KOPT-K1 (cell line): Measurements from ENCODE around the gene GABRG2.
"Not testable (repeated sequence)": the region's sequence is repeated elsewhere in the genome, so short reads cannot be mapped to it uniquely, and the experiment has no call there.

ENCODE experiments used
- H3K27ac ChIP-seq: fragments of 200-600 bp; sonication (generic); 2 replicates; pipeline ENCODE4 v1.5.1; 2016; ENCODE audit warnings: antibody characterized with exemption, mild to moderate bottlenecking, low read depth, low read length; ENCODE audit not compliant: poor library complexity, severe bottlenecking
- H3K36me3 ChIP-seq: fragments of 200-600 bp; sonication (generic); 2 replicates; pipeline ENCODE4 v1.5.1; 2017; ENCODE audit warnings: antibody characterized with exemption, mild to moderate bottlenecking, low read length, moderate library complexity; ENCODE audit not compliant: insufficient read depth
- H3K9me3 ChIP-seq: fragments of 200-600 bp; sonication (generic); 2 replicates; pipeline ENCODE4 v1.5.1; 2017; ENCODE audit warnings: antibody characterized with exemption, low read length, mild to moderate bottlenecking; ENCODE audit not compliant: insufficient read depth, poor library complexity, severe bottlenecking

GABRG2 gene

DNA sequence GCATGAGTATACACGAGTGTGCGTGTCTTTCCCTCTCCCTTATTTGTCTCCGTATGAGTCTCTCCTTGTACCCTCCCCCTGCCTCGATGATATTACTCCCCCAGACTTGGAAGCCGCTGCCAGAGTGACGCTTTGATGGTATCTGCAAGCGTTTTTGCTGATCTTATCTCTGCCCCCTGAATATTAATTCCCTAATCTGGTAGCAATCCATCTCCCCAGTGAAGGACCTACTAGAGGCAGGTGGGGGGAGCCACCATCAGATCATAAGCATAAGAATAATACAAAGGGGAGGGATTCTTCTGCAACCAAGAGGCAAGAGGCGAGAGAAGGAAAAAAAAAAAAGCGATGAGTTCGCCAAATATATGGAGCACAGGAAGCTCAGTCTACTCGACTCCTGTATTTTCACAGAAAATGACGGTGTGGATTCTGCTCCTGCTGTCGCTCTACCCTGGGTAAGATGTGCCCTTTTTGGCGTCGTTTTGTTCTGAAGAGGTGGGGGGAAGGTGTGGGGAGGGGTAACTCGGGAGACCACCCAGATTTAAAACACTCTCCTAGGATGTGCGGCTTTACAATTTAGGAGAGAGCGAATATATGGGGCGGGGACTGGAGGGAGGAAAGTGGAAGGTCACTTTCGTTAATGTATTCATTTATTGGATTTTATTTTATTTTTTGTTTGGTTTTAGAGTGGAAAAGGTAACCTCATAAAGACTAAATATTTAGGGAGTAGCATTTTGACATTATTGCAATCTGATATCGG is at the start of gene GABRG2:
Gene GABRG2, plus strand, starts transcription at position 119 of the 757 bp plus-strand sequence. Its CDS starts 227 bp downstream, at position 346.
- Histone ChIP-seq H3K9me3 (no peaks in the 10 kb centered on the region), H3K27ac (no peak within 1 kb of the TSS), H3K36me3 (no peaks in the 10 kb centered on the region)

DNA sequence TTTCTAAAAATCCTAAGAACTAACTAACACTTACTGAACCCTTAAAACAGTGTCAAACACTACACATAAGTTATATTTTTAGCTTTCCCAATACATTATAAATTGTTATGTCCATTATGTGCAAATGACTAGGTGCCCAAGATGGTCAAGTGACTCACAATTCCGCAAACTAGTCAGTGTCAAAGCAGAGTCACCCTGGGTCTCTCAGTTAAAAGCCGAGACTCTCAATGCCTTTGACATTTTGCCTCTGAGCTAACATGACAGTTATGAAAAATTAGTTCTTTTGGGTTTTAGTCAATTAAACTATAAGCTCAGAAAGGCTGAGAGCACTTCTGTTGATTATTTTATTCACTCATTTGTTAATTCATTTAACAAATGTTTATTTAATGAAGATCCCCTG is 42.3 kb upstream of the GABRG2 start:
- Histone ChIP-seq H3K36me3 (no peaks in the 10 kb centered on the region), H3K27ac (no peak overlapping the region), H3K9me3 (no peaks in the 10 kb centered on the region)

DNA sequence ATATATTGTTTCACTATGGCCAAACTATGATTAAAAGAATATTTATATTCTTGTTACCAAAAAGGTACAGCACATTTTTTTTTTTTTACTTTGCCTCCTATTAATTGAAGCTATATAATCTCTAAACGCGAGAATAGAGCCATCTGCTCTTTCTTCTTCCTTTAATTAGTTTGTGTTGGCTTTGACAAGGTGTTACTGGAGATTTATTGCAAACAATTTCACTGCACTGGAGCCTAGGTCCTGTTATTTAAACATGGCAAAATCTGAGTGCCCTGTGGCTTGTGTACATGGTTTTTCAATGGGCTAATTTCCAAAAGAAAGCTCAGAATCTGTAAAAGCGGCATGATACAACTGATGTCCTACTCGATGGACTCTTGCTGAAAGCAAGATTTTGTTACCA is 40.8 kb upstream of the GABRG2 start:
- Histone ChIP-seq H3K9me3 (no peaks in the 10 kb centered on the region), H3K27ac (no peak overlapping the region), H3K36me3 (no peaks in the 10 kb centered on the region)

DNA sequence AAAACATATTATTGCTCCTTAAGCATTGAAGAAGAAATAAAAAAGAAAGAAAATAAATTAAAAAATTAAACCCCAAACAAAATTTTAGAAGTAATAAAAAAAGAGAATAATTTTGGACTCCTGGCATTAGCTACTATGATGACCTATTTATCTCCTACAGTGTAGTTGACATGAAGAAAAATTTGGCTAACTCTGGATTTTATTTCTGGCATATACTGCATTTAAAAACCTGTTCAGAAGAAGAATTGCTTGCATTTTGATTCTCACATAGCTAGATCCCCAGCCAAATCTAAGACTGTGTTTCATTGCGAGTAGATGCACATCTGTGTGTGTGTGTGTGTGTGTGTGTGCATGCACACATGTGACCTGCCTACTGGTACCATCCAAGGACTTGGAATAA is 30.1 kb upstream of the GABRG2 start:
- Histone ChIP-seq H3K27ac (no peak overlapping the region), H3K36me3 (no peaks in the 10 kb centered on the region), H3K9me3 (no peaks in the 10 kb centered on the region)

DNA sequence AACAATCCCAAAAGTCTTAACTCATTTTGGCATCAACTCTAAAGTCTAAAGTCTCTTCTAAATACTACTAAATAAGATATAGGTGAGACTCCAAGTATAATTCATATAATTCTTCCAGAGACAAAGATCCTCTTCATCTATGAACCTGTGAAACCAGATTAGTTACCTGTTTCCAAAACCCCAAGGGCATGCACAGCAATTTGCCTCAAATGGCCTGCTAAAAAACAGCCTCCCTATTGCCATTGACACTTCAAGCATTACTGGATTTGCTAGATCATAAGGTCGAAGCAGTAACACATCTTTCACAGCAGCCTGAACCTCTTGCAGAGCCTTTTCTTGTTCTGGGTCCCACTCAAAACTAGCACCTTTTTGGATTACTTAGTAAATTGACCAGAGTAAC is 20.3 kb upstream of the GABRG2 start:
- Histone ChIP-seq H3K9me3 (no peaks in the 10 kb centered on the region), H3K36me3 (no peaks in the 10 kb centered on the region), H3K27ac (no peak overlapping the region)

DNA sequence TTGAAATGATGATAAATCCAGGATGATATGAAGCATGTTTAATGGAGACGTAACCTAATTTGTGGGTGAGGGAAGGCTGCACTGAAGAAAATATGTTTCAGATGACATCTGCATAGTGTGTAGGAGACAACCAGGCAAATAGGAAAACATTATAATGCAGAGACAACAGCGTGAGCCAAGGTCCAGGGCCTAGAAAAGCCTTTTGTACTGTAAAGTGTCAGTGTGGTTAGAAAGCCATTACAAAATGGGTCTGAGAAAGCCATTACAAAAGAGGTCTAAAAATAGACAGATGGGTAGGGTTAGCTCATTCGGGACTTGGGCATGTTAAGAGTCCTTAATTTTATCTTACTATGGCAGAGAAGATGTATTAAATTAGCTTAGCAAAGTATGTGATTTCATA is 14.9 kb upstream of the GABRG2 start:
- Histone ChIP-seq H3K9me3 (no peaks in the 10 kb centered on the region), H3K36me3 (no peaks in the 10 kb centered on the region), H3K27ac (no peak overlapping the region)

DNA sequence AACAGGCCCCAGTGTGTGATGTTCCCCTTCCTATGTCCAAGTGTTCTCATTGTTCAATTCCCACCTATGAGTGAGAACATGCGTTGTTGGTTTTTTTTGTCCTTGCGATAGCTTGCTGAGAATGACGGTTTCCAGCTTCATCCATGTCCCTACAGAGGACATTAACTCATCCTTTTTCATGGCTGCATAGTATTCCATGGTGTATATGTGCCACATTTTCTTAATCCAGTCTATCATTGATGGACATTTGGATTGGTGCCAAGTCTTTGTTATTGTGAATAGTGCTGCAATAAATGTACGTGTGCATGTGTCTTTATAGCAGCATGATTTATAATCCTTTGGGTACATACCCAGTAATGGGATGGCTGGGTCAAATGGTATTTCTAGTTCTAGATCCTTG is 12.5 kb upstream of the GABRG2 start:
- H3K9me3 ChIP-seq, H3K27ac ChIP-seq, H3K36me3 ChIP-seq: not testable (repeated sequence)

DNA sequence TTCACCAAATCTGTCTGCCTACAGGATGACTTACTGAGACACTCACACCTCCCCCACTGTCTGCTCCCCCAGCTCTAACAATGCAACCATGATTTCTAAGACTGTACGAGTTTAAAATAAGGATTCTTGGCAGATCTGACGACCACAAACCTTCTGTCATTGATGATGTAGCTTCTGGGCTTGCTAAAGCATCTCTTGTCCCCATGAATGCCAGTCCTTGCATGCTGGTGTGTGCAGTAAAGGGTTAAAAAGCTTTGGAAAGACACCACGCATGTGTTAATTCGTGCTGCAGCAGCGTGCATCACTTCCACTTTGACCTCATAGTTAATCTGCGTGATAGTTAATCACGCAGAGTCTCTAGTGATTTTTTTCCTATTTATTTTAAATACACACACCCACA is 411 bp upstream of the GABRG2 start:
- Histone ChIP-seq H3K9me3 (no peaks in the 10 kb centered on the region), H3K27ac (no peak overlapping the region), H3K36me3 (no peaks in the 10 kb centered on the region)

DNA sequence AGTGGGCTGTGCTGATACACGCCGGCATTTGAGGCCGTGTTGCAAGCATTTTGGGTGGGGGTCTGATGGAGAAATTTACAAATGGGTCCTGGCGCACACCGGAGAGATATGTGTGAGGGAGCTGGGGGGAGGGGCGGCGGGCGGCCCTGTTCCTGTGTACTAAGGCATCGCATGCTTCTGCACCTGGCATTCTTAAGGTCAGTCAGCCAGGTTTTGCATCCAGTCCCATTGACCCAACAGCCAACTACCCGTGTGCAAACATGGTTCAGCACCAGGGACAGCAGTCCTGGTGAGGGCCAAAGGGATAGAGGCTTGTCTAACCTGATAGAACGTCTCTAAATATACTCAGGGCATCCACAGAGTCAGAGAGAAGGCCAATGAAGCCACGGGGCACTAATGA is 839 bp downstream of the GABRG2 start:
- Histone ChIP-seq H3K9me3 (no peaks in the 10 kb centered on the region), H3K36me3 (no peaks in the 10 kb centered on the region), H3K27ac (no peak overlapping the region)

DNA sequence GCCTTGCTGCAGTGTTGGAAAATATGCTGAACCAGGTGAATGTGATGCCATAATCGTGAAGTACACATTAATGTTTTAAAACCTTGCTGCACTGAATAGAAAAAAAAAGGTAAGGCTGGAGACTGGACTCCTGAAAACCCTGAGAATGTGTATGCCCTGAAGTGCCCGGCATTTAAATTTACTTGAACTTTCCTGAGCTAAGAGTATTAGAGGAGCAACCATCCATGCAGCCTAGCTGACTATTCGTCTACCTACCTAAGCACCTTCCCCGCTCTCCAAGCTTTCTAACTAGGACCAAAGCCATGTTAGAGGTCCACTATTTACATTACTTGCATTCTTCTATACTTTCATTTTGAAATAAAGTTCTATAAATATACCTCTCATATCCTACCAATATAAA is 1.4 kb downstream of the GABRG2 start:
- Histone ChIP-seq H3K9me3 (no peaks in the 10 kb centered on the region), H3K36me3 (no peaks in the 10 kb centered on the region), H3K27ac (no peak overlapping the region)

DNA sequence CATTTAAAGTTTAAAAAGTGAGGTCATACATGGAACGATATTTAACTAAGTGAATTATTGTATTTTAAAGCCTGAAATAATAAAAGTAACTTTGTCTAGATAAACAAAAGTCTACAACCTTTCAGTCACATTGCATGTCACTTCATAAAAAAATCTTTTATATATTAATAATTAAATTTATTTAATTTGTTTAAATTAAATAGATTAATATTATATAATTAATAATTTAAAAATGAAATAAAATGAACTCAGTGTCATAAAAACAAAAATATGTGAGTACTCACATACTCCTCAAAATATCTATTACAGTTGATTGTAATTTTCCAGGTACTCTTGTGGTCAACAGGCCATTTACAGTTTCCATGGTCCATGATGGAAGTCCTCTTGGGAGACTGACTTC is 11.2 kb downstream of the GABRG2 start:
- Histone ChIP-seq H3K27ac (no peak overlapping the region), H3K9me3 (no peaks in the 10 kb centered on the region), H3K36me3 (no peaks in the 10 kb centered on the region)

DNA sequence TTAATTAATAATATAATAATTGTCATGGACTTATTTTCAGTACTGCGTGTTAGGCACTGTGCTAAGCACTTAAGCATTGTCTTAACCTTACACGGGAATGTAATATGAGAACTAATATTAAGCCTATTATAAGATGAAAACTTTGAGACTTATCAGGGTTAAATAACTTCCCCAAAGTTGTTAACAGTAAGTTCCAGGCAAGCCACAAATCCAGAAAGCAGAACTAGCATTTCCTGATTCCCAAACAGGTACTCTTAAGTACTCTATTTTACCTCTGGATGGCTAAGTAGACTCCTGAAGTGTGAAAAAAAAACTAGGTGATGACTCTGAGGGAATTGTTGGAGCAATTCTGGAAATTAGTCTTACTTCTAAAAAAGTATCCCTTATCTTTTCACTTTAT is 23.8 kb downstream of the GABRG2 start:
- H3K9me3 ChIP-seq = no peaks in the 10 kb centered on the region
- no peaks in the 10 kb centered on the region for H3K36me3 ChIP-seq
- H3K27ac ChIP-seq = no peak overlapping the region

DNA sequence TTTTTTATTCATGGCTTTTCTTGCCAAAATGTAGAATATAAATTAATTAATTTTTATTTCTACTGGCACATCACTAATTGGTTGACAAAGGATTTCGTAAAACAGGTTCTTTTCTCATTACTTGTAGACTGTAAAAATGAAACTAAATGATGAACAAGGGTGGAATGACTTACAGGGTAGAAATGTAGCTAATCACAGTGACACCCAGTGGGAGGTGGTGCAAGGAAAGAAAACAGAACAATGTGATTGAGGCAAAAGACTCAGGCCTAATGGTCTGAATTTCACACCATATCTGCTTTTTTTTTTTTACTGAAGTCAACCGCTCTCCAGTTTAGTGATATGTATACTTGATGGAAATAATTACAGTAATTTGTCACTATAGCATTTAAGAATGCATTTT is 28.9 kb downstream of the GABRG2 start:
- Histone ChIP-seq H3K9me3 (no peaks in the 10 kb centered on the region), H3K27ac (no peak overlapping the region), H3K36me3 (no peaks in the 10 kb centered on the region)

DNA sequence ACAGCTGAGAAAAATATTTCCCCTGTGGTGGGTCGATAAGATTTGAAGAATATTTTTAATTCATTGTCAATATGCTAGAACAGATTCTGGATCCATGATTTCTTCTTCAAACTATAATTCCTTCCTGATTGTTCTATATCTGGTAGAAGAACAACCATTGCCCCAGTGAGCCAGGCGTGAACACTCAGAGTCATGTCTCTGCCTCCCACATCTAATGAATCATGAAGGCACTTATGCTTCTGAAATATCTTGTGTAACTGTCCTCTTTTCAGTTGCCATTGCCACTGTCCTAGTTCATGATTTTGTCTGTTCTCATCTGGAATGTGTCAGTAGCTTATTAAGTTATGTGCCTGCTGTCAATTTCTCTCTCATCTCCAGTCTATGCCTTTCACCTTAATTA is 40.0 kb downstream of the GABRG2 start:
- H3K9me3 ChIP-seq = no peaks in the 10 kb centered on the region
- no peak overlapping the region for H3K27ac ChIP-seq
- H3K36me3 ChIP-seq = no peaks in the 10 kb centered on the region

DNA sequence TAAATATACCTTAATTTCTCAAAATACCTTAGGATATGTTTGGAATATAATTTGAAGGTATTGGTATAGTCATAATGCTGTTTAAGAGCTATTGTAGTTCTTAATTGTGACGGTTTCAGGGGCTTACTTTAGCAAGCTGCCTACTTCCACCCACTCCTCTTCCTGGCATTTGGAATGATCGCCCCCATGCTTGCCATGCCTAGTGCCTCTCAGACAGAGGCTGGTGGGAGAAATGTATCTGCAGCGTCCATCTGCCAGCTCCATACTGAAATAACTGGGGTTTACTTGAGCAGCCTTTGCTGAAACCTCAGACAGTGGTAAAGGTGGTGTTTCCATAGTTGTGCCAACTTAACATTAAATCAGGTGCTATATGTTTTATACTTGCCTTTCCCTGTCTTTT is 52.2 kb downstream of the GABRG2 start:
- Histone ChIP-seq H3K36me3 (no peaks in the 10 kb centered on the region), H3K27ac (no peak overlapping the region)

DNA sequence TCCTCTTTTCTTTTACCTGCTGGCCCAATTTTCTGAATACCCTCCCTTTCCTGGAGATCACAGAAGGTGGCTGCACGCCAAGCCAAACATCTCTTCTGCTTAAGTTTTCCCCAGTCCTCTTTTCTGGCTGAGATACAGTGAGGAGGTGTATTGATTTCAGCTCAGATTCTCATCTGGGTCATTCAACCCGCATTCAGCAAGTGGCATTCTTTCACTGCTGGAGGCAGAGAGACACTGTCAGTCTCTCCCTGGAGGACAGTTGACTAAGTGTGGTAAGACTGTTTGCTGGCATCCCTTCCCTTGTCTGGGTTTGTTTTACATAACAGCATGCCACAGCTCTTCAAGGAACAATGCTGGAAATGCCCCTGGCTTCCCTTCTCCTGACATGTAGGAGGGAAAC is 60.5 kb downstream of the GABRG2 start:
- Histone ChIP-seq H3K36me3 (no peaks in the 10 kb centered on the region), H3K9me3 (no peaks in the 10 kb centered on the region), H3K27ac (no peak overlapping the region)

More for the DNA sequence above, 52.2 kb downstream of the GABRG2 start:
- H3K9me3 ChIP-seq = no peaks in the 10 kb centered on the region
